GM19240 (cell line): ENCODE data around the gene ACTN2.
"Not testable (repeated sequence)": the region's sequence is repeated elsewhere in the genome, so short reads cannot be mapped to it uniquely, and the experiment has no call there.

Source experiments
- DNase-seq: peaks from one replicate; pipeline ENCODE4 v3.0.0; 2011; ENCODE audit warnings: low spot score; ENCODE audit not compliant: insufficient read length

ACTN2 gene

GRCh38 chr1:236685917-236686814 lies at the start of gene ACTN2:
ACTN2 (plus strand) TSS chr1:236686499; CDS start chr1:236686674, 175 bp downstream.
- DNase-seq = no peak

DNA sequence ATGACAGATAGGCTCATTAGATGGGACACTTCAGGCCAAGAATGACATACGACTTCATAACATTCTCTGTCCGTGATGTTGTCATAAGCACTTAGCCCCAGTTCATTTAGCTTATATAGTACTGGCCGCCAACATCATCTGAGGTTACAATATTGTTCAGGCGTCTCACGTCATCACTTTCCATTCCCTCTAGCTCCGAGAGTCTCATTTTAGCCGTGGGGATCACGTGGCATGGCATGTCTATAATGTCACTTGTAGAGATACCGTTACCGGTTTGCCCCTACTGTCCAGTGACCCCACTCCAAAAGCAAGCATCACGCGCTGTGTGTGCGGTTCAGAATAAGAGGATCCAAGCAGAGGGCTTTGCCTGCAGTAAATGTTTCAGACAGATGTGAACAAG lies 47.4 kb upstream of the ACTN2 start:
- no peak for DNase-seq

DNA sequence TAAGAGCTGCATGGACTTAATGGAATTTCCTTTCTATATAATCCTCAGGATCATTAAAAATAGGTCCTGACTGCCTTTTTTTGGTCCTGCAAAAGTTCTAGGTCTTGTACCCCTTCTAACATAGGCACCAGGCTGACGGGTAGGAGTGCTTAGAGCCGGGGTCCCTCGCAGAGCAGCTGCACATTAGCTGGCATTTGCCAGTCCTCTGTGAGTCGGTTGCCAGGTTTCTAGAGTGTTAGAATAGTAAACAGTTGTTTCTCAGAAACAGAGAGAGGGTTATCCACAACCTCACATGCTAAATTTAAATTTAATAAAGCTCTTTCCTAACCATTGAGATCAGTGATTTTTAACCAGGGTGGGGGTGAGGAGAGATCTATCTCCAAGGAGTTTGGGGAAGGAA lies 46.6 kb upstream of the ACTN2 start:
- no peak for DNase-seq

- DNase-seq = no peak
Measured at GRCh38 chr1:236642763-236643162, 43.5 kb upstream of the ACTN2 start.

- no peak for DNase-seq
Measured at GRCh38 chr1:236645016-236645680, 41.2 kb upstream of the ACTN2 start.

DNA sequence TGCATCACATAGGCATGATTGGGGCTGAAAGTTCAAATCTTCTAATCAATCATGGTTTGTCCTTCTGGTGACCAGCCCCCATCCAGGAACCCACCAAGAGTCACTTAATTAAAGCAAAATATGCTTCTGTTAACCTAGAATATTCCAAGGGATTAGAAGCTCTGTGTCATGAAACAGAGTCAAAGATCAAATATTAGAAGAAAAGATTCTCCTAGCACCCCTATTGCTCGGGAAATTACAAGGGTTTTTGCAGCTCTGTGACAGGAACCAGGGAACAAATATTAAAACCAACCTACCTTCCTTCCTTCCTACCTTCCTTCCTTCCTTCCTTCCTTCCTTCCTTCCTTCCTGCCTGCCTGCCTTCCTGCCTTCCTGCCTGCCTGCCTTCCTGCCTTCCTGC lies 31.8 kb upstream of the ACTN2 start:
- no peak for DNase-seq

DNA sequence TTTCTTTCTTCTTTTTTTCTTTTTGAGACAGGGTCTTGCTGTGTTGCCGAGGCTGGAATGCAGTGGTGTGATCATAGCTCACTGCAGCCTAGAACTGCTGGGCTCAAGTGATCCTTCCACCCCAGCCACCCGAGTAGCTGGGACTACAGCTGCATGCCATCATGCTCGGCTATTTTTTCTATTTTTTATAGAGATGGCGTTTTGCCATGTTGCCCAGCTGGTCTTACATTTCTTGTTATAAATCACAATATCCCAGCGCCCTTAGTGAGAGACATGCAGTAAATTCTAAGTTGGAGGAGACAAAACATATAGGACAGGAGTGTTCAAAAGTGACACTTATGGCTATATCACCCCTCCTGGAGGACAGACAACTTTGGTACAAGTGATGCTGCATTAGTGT lies 31.3 kb upstream of the ACTN2 start:
- DNase-seq = no peak

- no peak for DNase-seq
Measured at GRCh38 chr1:236657398-236657797, 28.9 kb upstream of the ACTN2 start.

GRCh38 chr1:236659792-236660587 lies 26.3 kb upstream of the ACTN2 start:
- no peak for DNase-seq

- DNase-seq = no peak
Measured at GRCh38 chr1:236663934-236664333, 22.4 kb upstream of the ACTN2 start.

DNA sequence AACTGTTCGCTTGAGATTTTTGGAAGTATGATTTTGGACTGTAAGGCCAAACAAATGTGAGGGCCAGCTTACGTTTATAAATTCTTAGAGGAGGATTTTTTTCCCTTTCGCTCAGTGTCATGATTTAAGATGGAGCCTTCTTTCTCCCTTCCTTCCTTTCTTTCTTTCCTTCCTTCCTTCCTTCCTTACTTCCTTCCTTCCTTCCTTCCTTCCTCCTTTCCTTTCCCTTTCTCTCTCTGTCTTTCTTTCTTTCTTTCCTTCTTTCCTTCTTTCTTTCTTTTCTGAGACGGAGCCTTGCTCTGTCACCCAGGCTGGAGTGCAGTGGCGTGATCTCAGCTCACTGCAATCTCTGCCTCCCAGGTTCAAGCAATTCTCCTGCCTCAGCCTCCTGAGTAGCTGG lies 17.4 kb upstream of the ACTN2 start:
- DNase-seq = not testable (repeated sequence)

DNA sequence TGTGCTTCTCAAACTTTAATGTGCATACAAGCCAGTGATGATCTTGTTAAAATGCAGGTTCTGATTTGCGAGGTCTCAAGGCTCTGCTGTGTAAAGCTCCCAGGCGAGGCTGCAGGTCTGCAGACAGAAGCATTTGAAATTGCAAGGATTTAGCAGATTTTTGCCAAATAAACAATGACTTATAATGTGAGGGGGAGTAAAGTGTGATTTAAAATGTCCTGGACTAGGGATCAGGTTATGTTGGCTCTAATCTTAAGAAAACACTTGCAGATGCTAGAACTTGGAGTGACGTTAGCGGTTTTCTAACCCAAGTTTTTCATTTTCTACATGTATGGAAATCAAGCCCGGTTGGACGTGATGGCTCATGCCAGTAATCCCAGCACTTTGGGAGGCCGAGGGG lies 16.2 kb upstream of the ACTN2 start:
- DNase-seq = no peak

- DNase-seq = no peak
Measured at GRCh38 chr1:236673289-236673919, 12.9 kb upstream of the ACTN2 start.

- DNase-seq = no peak
Measured at GRCh38 chr1:236677641-236678235, 8.6 kb upstream of the ACTN2 start.

- DNase-seq = no peak
Measured at GRCh38 chr1:236681219-236681618, 5.1 kb upstream of the ACTN2 start.

DNA sequence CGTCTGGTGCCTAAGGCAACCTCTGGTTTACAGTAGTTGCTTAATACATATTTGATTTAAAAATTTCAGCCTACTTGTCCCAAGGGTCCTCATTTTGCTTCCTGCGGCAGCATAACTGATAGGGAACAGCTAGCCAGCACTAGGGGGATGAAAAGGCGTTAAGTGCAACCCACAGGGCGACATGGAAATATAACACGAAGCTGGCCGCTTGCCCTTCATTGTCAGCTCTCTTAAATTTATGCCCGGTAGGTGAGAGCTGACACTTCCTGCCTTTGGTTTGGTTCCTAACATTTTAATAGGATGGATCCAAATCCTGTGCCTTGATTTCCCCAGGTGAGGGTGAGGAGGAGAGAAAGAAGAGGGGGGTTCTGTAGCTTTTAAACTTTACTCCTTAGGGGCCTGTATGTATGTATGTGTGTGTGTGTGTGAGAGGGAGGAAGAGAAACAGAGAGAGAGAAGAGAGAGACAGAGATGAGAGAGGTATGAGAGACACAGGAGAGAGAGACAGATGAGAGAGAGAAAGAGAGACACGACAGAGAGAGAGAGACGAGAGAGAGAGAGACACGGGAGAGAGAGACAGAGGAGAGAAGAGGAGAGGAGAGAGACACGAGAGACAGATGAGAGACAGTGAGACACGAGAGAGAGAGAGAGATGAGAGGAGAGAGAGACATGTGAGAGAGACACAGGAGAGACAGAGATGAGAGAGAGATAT lies 938 bp upstream of the ACTN2 start:
- no peak for DNase-seq

GRCh38 chr1:236686815-236687160 lies 489 bp downstream of the ACTN2 start:
- no peak for DNase-seq

DNA sequence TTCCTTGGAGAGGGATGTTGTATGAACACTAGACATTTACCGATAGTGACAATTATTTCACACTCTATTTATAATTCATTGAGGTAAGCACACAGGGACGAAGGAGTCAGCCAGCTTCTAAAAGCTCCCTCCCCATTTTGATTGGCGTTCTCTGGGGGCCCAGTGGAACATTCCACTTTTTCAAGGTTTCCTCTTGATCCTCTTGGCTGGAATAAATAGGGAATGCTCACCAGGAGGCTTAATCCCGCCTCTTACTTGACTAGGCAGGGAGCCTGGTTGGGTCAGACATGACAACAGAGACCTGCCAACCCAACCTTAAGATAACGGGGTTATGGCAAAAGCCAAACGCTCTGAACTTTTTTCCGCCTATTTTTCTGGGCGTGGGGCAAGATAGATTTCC lies 974 bp downstream of the ACTN2 start:
- no peak for DNase-seq

GRCh38 chr1:236688705-236689104 lies 2.4 kb downstream of the ACTN2 start:
- DNase-seq = no peak

DNA sequence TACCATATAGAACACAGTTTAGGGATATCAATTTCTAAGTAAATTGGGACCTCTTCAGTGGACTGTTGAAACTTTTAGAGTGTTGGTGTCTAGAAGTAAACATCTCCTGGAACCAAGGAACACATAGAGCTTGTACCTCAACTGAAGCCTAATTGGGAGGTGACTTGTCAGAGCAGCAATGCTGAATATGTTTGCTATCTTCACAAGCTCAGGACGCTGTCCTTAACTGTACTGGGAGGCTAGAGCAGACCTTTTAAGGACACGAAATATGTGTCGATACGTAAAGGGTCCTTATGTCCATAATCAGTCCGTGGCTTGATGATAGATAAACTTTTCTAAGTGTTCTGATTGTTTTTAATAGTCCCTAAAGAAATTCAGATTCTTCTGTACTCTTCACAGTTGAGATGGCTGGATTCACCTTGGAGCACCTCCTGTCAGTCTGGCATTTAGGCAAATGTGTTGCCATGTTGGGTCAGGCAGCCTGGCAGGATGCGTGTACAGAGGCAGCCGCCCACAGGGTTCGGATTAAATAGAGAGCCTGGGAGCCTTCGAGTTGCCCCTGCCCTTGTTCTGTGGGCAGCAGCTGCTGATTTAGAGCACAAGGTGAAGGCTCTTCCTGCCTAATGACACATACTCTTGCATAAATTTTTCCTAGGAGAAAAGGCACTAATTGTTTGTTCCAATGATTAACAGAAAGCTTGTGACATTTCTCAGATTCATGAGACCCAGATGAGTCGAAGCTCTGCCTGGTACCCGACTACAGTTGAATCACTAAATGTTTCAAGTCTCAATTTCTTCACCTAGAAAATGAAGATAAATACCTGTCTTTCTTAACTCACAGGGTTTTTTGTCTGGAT lies 3.6 kb downstream of the ACTN2 start:
- DNase-seq = no peak
